CD14-positive monocyte (primary cell): ENCODE data around the gene PDE4D. TPM values are rescaled to one million over a fixed set of nuclear protein-coding genes. Genes with fewer than 3 reads are reported as not detected.

Source experiments
- DNase-seq, 3 donors: peaks; one replicate each; pipeline ENCODE4 v3.0.0-alpha.2; 2011 to 2022
- H2AFZ ChIP-seq: 2 replicates; pipeline ENCODE4 v1.6.0; 2012; ENCODE audit warnings: mild to moderate bottlenecking, low read depth, low read length, inconsistent platforms; ENCODE audit not compliant: insufficient read depth, poor library complexity, severe bottlenecking
- H3K27ac ChIP-seq, 2 donors: 1 replicate in 1 of 2; 2 replicates in 1 of 2; pipeline ENCODE4 v1.5.1; 2012 to 2013; ENCODE audit warnings: low read length in 2 of 2, control low read depth in 1 of 2, inconsistent platforms in 1 of 2, low read depth in 1 of 2, mild to moderate bottlenecking in 1 of 2
- H3K27me3 ChIP-seq, 2 donors: one replicate each; pipeline versions ENCODE4 v1.6.0 to v1.6.1; 2011 to 2013; ENCODE audit warnings: low read length in 2 of 2; ENCODE audit not compliant: control insufficient read depth in 2 of 2, insufficient read depth in 2 of 2
- H3K36me3 ChIP-seq, 2 donors: replicated peaks in 1 of 2; 1 replicate in 1 of 2; 2 replicates in 1 of 2; pipeline versions ENCODE4 v1.5.1 to v1.6.1; 2012 to 2013; ENCODE audit warnings: low read length in 2 of 2, control low read depth in 1 of 2, inconsistent platforms in 1 of 2, mild to moderate bottlenecking in 1 of 2; ENCODE audit not compliant: insufficient read depth in 2 of 2, control insufficient read depth in 1 of 2
- H3K4me1 ChIP-seq, 2 donors: 1 replicate in 1 of 2; 2 replicates in 1 of 2; pipeline versions ENCODE4 v1.5.1 to v1.6.1; 2012 to 2013; ENCODE audit warnings: low read length in 2 of 2, control low read depth in 1 of 2, inconsistent platforms in 1 of 2, mild to moderate bottlenecking in 1 of 2, moderate library complexity in 1 of 2; ENCODE audit not compliant: insufficient read depth in 2 of 2, control insufficient read depth in 1 of 2
- H3K4me2 ChIP-seq: replicated peaks from 2 replicates; pipeline ENCODE3; 2012; ENCODE audit warnings: low read length, moderate library complexity, mild to moderate bottlenecking; ENCODE audit not compliant: poor library complexity, severe bottlenecking; ENCODE audit errors: extremely low read depth
- H3K4me3 ChIP-seq, 3 experiments: fragments of 200-600 bp in 1 of 3; sonication (generic) in 1 of 3; replicated peaks in 1 of 3; 1 replicate in 2 of 3; 2 replicates in 1 of 3; pipeline ENCODE4 v1.5.1; 2011 to 2013; ENCODE audit warnings: low read length in 3 of 3, mild to moderate bottlenecking in 3 of 3, control low read depth in 2 of 3, low read depth in 2 of 3, inconsistent platforms in 1 of 3, moderate library complexity in 1 of 3
- H3K79me2 ChIP-seq: 2 replicates; pipeline ENCODE4 v1.6.0; 2012; ENCODE audit warnings: mild to moderate bottlenecking, control low read depth, inconsistent platforms, low read length, moderate library complexity; ENCODE audit not compliant: insufficient read depth
- H3K9ac ChIP-seq: 2 replicates; pipeline ENCODE4 v1.6.0; 2017; ENCODE audit warnings: low read length, mild to moderate bottlenecking; ENCODE audit not compliant: insufficient read depth, poor library complexity, severe bottlenecking
- H3K9me3 ChIP-seq, 2 donors: replicated peaks in 1 of 2; 1 replicate in 1 of 2; 2 replicates in 1 of 2; pipeline versions ENCODE4 v1.5.1 to v1.6.1; 2012 to 2013; ENCODE audit warnings: low read length in 2 of 2, control low read depth in 1 of 2; ENCODE audit not compliant: control insufficient read depth in 1 of 2, insufficient read depth in 1 of 2
- H4K20me1 ChIP-seq: 2 replicates; pipeline ENCODE4 v1.6.0; 2012; ENCODE audit warnings: mild to moderate bottlenecking, low read length, control low read depth, moderate library complexity; ENCODE audit not compliant: insufficient read depth
- H3K27ac Mint-ChIP-seq, 7 donors: one replicate each; pipeline ENCODE4 v1.8.0; 2020; ENCODE audit warnings: mild to moderate bottlenecking in 7 of 7, mixed read lengths in 7 of 7, moderate library complexity in 6 of 7, inconsistent platforms in 2 of 7
- H3K27me3 Mint-ChIP-seq, 3 donors: one replicate each; pipeline ENCODE4 v1.8.0; 2021 to 2022; ENCODE audit warnings: low read depth in 3 of 3, mild to moderate bottlenecking in 3 of 3, mixed read lengths in 3 of 3, moderate library complexity in 3 of 3, inconsistent platforms in 1 of 3
- H3K36me3 Mint-ChIP-seq, 2 donors: one replicate each; pipeline ENCODE4 v1.8.0; 2020; ENCODE audit warnings: mixed read lengths in 2 of 2, inconsistent platforms in 1 of 2, mild to moderate bottlenecking in 1 of 2
- H3K4me1 Mint-ChIP-seq: one replicate; pipeline ENCODE4 v1.8.0; 2020; ENCODE audit warnings: mild to moderate bottlenecking, mixed read lengths
- H3K4me3 Mint-ChIP-seq, 2 donors: one replicate each; pipeline ENCODE4 v1.8.0; 2020; ENCODE audit warnings: mild to moderate bottlenecking in 2 of 2, mixed read lengths in 2 of 2, moderate library complexity in 1 of 2
- H3K9me3 Mint-ChIP-seq, 7 donors: one replicate each; pipeline ENCODE4 v1.8.0; 2020 to 2022; ENCODE audit warnings: mixed read lengths in 7 of 7, mild to moderate bottlenecking in 6 of 7, moderate library complexity in 6 of 7, inconsistent platforms in 2 of 7
- WGBS: methylation state at CpG from one replicate; pipeline ENCODE4 v1.1.5; 2013; ENCODE audit warnings: missing lambda C conversion rate; ENCODE audit not compliant: insufficient coverage; 5-methylcytosine and 5-hydroxymethylcytosine counted together
- intact Hi-C, 2 donors: fragments of 100-400 bp; cut with micrococcal nuclease; formaldehyde crosslinking; loops; one replicate each; pipeline versions ENCODE4 v1.15.0 to v1.15.1; 2023
- polyA plus RNA-seq, 3 donors: library from polyadenylated mRNA; depleted of rRNA in 1 of 3; unstranded in 2 of 3; stranded (reverse) in 1 of 3; fragments of 300-500 nt in 2 of 3; fragments of >200 nt in 1 of 3; fragmentation: Illumina TruSeq in 2 of 3; gene quantifications; 1 replicate in 2 of 3; 2 replicates in 1 of 3; pipeline ENCODE4 v1.2.3, GENCODE V29; 2012 to 2021
- TF ChIP-seq, protein P1 (sequence below): fragments of 200-600 bp; IDR thresholded peaks from one replicate; pipeline ENCODE4 v1.8.0; 2022; ENCODE audit warnings: antibody characterized with exemption, mild to moderate bottlenecking

Gene PDE4D
- polyA plus RNA-seq, 3 donors = 1.9 to 3.4 (median 2.8) TPM

DNA sequence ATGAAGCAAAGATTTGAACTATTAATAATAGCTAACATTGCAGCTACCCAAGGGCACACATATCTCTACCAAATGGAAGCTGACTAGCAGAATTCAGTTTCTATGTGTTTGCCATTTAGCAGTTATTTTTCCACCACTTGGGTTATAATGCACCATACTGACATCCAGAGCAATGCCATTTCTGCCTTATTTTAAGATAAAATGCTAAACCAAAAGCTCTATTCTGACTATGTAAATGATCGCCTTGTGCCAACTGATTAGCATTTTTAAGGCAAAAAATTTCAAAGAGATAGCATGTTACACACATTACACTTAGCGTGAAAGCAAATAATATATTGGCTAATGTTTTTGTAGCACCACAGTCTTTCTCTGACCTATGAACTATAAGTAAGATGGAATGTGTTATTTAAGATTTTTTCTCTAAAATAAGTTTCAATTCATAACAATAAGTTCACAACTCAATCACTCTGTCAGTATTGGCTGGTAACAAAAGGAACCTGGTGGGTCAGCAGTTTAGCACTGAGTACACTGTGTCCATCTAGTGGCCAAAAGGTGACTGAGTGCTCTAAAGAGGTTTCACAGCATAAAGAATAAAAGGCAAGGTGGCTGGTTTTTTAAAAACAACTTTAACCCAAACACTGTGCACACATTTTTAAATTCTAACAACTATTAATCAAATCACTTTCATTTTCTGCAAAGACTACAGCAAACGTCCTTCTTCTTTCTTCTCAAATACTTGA, 443.5 kb downstream of the PDE4D start:
- Histone ChIP-seq H3K9ac (no peak overlapping the region), H3K79me2 (no peaks in the 10 kb centered on the region), H2AFZ (no peak overlapping the region), H3K9me3 (peaks cover 0 to under 1% of the 10 kb centered on the region in 2 donors), H3K27ac (no peak overlapping the region), H3K27me3 (no peaks in the 10 kb centered on the region), H3K4me1 (no peaks in the 10 kb centered on the region), H3K4me3 (no peak overlapping the region), H3K36me3 (no peaks in the 10 kb centered on the region), H3K4me2 (no peak overlapping the region), H4K20me1 (no peaks in the 10 kb centered on the region)
- intact Hi-C loops = no loop called here
- Mint-ChIP-seq H3K4me3 (no peak overlapping the region), H3K27me3 (peaks cover 0 to 2% (median 0%) of the 10 kb centered on the region in 3 donors), H3K36me3 (peaks cover 3 to 5% of the 10 kb centered on the region in 2 donors), H3K9me3 (peaks cover 0 to 4% (median 2%) of the 10 kb centered on the region in 7 donors), H3K4me1 (no peaks in the 10 kb centered on the region), H3K27ac (no peak overlapping the region)
- DNase-seq = no peak
- WGBS = 83% methylated on average over 1 of the region's 3 CpGs
- TF ChIP-seq, protein P1, sequence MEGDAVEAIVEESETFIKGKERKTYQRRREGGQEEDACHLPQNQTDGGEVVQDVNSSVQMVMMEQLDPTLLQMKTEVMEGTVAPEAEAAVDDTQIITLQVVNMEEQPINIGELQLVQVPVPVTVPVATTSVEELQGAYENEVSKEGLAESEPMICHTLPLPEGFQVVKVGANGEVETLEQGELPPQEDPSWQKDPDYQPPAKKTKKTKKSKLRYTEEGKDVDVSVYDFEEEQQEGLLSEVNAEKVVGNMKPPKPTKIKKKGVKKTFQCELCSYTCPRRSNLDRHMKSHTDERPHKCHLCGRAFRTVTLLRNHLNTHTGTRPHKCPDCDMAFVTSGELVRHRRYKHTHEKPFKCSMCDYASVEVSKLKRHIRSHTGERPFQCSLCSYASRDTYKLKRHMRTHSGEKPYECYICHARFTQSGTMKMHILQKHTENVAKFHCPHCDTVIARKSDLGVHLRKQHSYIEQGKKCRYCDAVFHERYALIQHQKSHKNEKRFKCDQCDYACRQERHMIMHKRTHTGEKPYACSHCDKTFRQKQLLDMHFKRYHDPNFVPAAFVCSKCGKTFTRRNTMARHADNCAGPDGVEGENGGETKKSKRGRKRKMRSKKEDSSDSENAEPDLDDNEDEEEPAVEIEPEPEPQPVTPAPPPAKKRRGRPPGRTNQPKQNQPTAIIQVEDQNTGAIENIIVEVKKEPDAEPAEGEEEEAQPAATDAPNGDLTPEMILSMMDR = no peak

DNA sequence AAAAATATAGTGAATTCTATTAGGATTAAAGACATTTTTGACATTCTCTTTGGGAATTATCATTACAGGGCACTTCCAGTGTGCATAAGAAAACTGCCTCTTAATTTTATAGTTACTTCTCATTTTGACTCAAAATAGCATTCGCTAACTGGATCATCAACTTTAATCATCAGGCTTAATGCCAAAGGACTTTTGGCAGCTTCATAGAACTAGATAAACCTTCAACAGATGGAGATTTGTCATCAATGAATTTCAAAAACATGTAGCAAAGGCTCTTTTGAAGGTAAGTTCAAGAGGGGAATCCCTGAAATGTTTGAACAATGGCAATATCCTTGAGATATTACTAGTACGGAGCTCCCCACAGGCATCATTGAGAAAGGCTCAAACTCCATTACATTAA, 447.2 kb downstream of the PDE4D start:
- Mint-ChIP-seq H3K4me1 (no peaks in the 10 kb centered on the region), H3K36me3 (peaks cover 4 to 6% of the 10 kb centered on the region in 2 donors), H3K9me3 (peaks cover 0 to 3% (median 1%) of the 10 kb centered on the region in 7 donors), H3K27me3 (peaks cover 0 to 2% (median 0%) of the 10 kb centered on the region in 3 donors), H3K27ac (no peak overlapping the region), H3K4me3 (no peak overlapping the region)
- Histone ChIP-seq H3K9ac (no peak overlapping the region), H3K4me3 (no peak overlapping the region), H3K36me3 (no peaks in the 10 kb centered on the region), H3K27me3 (no peaks in the 10 kb centered on the region), H3K4me2 (no peak overlapping the region), H3K79me2 (no peaks in the 10 kb centered on the region), H3K27ac (no peak overlapping the region), H3K4me1 (no peaks in the 10 kb centered on the region), H4K20me1 (no peaks in the 10 kb centered on the region), H2AFZ (no peak overlapping the region), H3K9me3 (no peaks in the 10 kb centered on the region)
- intact Hi-C loops = no loop called here
- TF ChIP-seq, protein P1 = no peak
- DNase-seq = no peak
- no CpG with 5 or more reads among the region's 2 CpGs for WGBS
